Upper lobe of right lung (tissue), 1 donor: ENCODE results near the gene TMEM94. TPM values are rescaled to one million over a fixed set of nuclear protein-coding genes. Genes with fewer than 3 reads are reported as not detected.

Experiments used
- ATAC-seq: fragments of 200-7000 bp; cut with Tn5 transposase; one replicate; pipeline ENCODE4 v1.9.1; 2020; ENCODE audit warnings: mild to moderate bottlenecking, moderate library complexity
- DNase-seq: peaks from one replicate; pipeline ENCODE4 v3.0.0-alpha.2; 2020
- H3K27ac ChIP-seq: fragments of 200-600 bp; one replicate; pipeline ENCODE4 v1.8.0; 2022
- H3K27me3 ChIP-seq: fragments of 200-600 bp; one replicate; pipeline ENCODE4 v1.8.0; 2022; ENCODE audit warnings: mild to moderate bottlenecking
- H3K36me3 ChIP-seq: fragments of 200-600 bp; one replicate; pipeline ENCODE4 v1.8.0; 2022
- H3K4me1 ChIP-seq: fragments of 200-600 bp; one replicate; pipeline ENCODE4 v1.8.0; 2022
- H3K4me3 ChIP-seq: fragments of 200-600 bp; one replicate; pipeline ENCODE4 v1.8.0; 2022; ENCODE audit warnings: mild to moderate bottlenecking
- H3K9me3 ChIP-seq: fragments of 200-600 bp; one replicate; pipeline ENCODE4 v1.8.0; 2022
- intact Hi-C: fragments of 100-400 bp; cut with DNase I; formaldehyde crosslinking; loops from one replicate; pipeline ENCODE4 v1.11.0; 2022
- total RNA-seq: library from RNA; stranded (reverse); fragmentation: NEBNext Ultra II Directional; extraction: Animal tissue kit (Norgen Biotek cat#: 25700); gene quantifications from one replicate; pipeline ENCODE4 v1.2.1, GENCODE V29; 2021
- TF ChIP-seq, protein P1 (sequence below): fragments of 200-600 bp; IDR thresholded peaks from one replicate; pipeline ENCODE4 v1.8.0; 2022; ENCODE audit warnings: antibody characterized with exemption
- donor health status: DM: no; HTN: yes; CAD: no; lungs with severe emphysema.

The TMEM94 gene
- total RNA-seq, 1 donor from 2014 or later: 79.1 TPM

DNA sequence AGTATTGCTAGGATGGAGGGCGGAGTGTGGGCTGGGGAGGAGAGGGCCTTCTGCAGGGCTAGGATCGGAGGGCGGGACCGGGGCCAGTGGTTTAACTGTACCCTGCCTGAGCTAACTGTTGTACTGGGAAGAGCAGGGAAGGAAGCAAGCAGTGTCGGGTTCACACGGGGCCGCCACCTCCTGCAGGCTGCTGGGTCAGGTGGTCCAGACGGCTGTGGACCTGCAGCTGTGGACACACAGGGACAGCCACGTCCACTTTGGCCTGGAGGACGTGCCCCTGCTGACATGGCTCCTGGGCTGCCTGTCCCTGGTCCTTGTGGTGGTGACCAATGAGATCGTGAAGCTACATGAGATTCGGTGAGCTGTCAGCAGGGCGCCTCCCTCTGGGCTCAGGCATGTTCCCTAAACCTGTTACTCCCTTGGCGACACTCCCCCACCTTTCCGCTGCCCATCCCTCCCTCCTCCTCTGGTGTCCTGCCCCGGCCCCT, 42.3 kb downstream of the TMEM94 start:
- peak; percentile 3 for ATAC-seq
- no peak overlapping the region for H3K4me3 ChIP-seq
- no peaks in the 10 kb centered on the region for H3K4me1 ChIP-seq
- peaks cover 43% of the 10 kb centered on the region for H3K36me3 ChIP-seq
- no peak for DNase-seq
- peak overlapping the region; percentile 4 for H3K27ac ChIP-seq
- no peaks in the 10 kb centered on the region for H3K9me3 ChIP-seq
- H3K27me3 ChIP-seq: no peaks in the 10 kb centered on the region
- intact Hi-C loops: no loop called here
- TF ChIP-seq, protein P1, sequence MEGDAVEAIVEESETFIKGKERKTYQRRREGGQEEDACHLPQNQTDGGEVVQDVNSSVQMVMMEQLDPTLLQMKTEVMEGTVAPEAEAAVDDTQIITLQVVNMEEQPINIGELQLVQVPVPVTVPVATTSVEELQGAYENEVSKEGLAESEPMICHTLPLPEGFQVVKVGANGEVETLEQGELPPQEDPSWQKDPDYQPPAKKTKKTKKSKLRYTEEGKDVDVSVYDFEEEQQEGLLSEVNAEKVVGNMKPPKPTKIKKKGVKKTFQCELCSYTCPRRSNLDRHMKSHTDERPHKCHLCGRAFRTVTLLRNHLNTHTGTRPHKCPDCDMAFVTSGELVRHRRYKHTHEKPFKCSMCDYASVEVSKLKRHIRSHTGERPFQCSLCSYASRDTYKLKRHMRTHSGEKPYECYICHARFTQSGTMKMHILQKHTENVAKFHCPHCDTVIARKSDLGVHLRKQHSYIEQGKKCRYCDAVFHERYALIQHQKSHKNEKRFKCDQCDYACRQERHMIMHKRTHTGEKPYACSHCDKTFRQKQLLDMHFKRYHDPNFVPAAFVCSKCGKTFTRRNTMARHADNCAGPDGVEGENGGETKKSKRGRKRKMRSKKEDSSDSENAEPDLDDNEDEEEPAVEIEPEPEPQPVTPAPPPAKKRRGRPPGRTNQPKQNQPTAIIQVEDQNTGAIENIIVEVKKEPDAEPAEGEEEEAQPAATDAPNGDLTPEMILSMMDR: no peak

DNA sequence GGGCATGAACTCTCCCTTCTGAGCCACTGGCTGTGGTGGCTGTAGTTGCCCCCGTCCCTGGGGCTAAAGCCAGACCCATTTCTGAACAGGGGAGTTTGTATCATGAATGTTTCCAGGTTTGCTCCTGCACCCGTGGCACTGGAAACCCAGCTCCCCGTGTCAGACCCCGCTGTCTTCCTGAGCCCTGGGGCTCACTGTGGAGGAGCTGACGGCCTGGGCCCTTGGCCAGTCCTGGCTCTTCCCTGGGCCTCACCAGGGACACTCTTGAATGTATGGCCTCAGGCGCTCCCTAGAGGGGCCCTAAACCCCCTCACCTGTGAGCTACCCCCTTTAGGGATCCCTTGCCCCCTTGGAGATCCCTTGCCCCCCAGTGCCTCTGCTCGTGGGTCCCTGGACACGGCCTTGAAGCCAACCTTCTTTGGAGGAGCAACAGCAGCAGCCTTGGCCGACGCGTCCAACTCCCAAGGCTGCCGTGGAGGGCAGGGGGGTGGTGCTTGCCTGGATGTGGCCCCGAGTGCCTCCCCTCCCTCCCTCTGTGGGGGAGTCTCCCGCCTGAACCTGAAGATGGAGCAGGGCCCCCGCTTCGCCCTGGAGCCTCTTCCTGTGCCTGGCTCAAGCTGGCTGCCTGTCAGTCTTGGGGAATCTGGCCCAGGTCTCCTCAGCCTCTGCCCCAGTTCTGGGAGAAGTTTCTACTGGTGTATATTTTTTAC, 43.0 kb downstream of the TMEM94 start:
- Histone ChIP-seq H3K27ac (peak overlapping the region; percentile 4), H3K27me3 (no peaks in the 10 kb centered on the region), H3K36me3 (peaks cover 36% of the 10 kb centered on the region), H3K4me3 (no peak overlapping the region), H3K4me1 (no peaks in the 10 kb centered on the region), H3K9me3 (no peaks in the 10 kb centered on the region)
- no peak for DNase-seq
- TF ChIP-seq, protein P1: no peak
- intact Hi-C loops: no loop called here
- ATAC-seq: no peak

DNA sequence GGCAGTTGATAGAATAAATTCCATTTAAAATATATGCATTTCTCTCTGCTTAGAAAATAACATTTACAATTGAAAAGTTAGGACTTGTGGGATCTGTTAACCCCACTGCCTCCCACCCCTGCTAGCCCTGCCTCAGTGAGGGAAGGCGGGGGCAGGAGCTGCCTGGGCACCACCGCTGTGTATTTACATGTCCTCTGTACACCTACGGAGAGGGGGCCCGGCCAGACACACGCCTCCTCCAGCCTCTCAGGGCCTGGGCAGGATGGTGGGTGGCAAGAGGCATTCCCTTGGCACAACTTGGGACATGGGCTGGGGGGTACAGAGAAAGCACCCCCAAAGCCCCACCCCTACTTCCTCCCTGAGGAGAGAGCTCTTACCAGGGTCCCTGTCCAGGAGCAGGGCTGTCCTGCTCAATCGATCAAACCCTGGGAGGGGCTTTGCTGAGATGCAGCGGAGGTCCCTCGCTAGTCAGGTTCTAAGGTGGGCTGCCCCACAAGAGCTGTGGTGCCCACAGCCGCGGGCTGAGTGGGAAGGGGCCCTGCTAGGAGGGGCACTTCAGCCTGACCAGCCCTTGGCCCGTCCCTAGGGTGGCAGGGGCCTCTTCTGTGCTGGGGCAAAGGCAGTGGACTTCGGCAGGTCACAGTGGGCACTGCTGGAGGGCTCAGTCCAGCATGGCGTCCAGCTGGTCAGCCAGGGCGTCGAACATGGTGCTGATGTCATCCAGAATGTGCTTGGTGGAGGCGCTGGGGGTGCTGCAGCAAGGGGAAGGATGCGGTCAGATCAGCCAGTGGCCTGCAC, 44.2 kb downstream of the TMEM94 start:
- no peak overlapping the region for H3K4me3 ChIP-seq
- no peak overlapping the region for H3K27ac ChIP-seq
- TF ChIP-seq, protein P1: no peak
- DNase-seq (no peak), ATAC-seq (no peak)
- H3K4me1 ChIP-seq: no peaks in the 10 kb centered on the region
- peaks cover 36% of the 10 kb centered on the region for H3K36me3 ChIP-seq
- intact Hi-C loops: no loop called here
- H3K9me3 ChIP-seq: no peaks in the 10 kb centered on the region
- H3K27me3 ChIP-seq: no peaks in the 10 kb centered on the region

DNA sequence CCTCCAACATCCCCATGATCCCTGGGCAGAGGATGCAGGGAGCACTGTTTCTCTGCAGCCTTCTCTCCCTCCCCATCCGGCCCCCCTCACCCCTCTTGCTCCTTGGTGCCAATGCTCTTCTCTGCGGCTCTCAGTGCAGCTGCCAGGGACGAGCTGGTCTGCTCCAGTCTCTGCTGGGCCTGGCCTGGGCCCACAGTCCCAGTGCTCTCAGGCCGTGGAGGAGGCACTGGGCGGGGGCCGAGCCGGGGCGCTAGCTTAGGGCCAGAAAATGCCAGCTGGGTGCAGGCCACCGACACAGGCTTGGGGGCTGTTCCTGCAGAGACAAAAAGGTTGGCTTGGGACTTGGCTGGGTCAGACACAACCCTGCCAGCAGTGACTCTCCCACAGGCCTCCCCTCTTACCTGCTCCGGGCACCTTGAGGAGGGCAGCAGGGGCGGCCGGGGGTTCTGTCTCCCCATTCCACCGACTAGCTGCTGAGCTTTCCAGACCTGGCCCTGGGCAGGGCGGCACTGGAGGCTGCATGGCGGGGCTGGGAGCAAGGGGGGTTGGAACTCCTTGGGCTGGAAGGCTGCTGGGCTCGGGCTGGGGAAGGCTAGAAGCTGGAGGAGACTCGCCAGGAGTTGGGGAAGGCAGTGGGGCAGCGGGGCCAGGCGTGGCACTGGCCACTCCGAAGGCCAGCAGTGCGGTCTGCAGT, 45.1 kb downstream of the TMEM94 start:
- no peak for DNase-seq
- peaks cover 39% of the 10 kb centered on the region for H3K36me3 ChIP-seq
- H3K9me3 ChIP-seq: no peaks in the 10 kb centered on the region
- no peak overlapping the region for H3K27ac ChIP-seq
- ATAC-seq: no peak
- TF ChIP-seq, protein P1: no peak
- no peaks in the 10 kb centered on the region for H3K27me3 ChIP-seq
- H3K4me3 ChIP-seq: no peak overlapping the region
- H3K4me1 ChIP-seq: no peaks in the 10 kb centered on the region
- intact Hi-C loops: no loop called here

DNA sequence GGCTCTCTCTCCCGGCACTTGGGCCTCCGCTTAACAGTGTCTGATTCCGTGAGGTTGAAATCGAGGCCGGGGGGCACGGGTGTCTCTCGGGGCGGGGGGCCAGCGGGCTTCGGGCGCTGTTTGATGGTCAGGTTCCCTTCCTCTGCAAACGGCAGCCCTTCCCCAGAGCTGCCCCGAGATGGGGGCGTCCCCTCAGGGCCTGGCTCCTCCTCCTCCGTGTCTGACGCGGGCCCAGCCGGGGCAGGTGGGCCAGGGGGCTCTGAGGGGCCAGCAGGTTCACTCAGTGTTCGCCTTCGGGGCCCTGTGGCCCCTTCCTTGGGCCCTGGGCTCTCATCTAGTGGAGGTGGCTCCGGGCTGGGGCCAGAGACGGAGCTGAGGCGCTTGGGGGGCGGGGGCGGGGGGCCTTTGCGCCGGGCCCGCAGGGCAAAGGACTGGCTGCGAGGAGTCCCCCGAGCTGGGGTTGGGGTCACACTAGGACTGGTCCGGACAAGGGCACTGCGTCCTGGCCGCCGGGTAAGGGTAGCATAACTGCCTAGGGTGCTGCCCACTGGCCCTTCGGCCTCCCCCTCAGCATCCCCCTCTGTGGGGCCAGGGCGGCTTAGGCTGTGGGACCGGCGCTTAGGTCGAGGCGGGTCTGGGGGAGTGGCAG, 45.8 kb downstream of the TMEM94 start:
- Histone ChIP-seq H3K9me3 (no peaks in the 10 kb centered on the region), H3K4me3 (no peak overlapping the region), H3K4me1 (no peaks in the 10 kb centered on the region), H3K27ac (no peak overlapping the region), H3K36me3 (peaks cover 39% of the 10 kb centered on the region), H3K27me3 (no peaks in the 10 kb centered on the region)
- no peak for DNase-seq
- intact Hi-C loops: no loop called here
- TF ChIP-seq, protein P1: no peak
- ATAC-seq: no peak
